Activated T-helper 1 cell treated with anti-CD3 and anti-CD28 coated beads, Interleukin-2, amount 50 U/mL, for 16 hours (primary cell): ENCODE results near the gene TSHZ2.

Experiments used
- DNase-seq, 2 donors: peaks; one replicate each; pipeline ENCODE4 v3.0.0-alpha.2; 2020; ENCODE audit warnings: low read depth in 1 of 2, low spot score in 1 of 2

Gene TSHZ2

GRCh38 chr20:53124075-53124551 lies 152.0 kb downstream of the TSHZ2 start:
- DNase-seq = no peak

- DNase-seq = no peak
These were observed 152.6 kb downstream of the TSHZ2 start for GRCh38 chr20:53124803-53125202.

- no peak for DNase-seq
These were observed 154.0 kb downstream of the TSHZ2 start for GRCh38 chr20:53126185-53126584.

GRCh38 chr20:53127027-53127426 lies 154.9 kb downstream of the TSHZ2 start:
- no peak for DNase-seq

DNA sequence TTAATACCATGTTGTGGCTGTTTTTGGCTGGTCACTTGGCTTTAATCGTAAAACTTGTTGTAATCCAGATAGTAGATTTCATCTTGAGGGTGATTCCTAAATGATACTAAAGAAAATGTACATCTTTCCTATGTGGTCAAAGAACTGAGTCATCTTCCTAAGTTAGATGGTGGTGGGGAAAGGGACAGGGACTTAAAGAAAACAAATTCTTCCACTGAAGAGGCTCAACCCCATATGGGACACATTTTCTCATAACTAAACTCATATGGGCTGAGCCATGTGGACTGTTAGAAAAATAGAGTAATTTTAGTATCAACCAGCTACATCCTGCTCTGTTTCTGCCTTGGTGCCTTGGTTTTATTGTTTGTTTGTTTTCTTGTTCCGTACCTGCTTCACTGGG lies 155.8 kb downstream of the TSHZ2 start:
- DNase-seq = no peak

- no peak for DNase-seq
These were observed 157.4 kb downstream of the TSHZ2 start for GRCh38 chr20:53129563-53129962.

- no peak for DNase-seq
These were observed 158.6 kb downstream of the TSHZ2 start for GRCh38 chr20:53130795-53131194.

- DNase-seq = no peak
These were observed 161.0 kb downstream of the TSHZ2 start for GRCh38 chr20:53133125-53133524.

DNA sequence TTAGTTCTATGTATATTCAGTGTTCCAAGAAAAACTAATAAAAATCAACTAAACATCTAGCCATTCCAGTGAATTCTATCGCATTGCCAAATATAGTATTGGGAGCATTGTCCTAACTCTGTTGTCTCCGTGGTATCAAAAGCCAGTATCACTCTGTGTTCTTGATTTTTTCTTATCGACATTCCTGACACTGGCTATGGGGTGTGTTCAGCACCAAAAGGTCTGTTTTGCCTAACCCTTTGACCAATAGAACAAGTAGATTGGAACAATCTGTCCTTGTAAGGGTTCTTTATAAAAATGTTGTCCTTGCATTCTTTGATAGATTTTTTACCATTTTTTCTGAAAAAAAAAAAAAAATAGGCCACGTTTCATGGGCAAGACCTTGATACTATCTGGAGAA lies 161.5 kb downstream of the TSHZ2 start:
- no peak for DNase-seq

GRCh38 chr20:53136473-53136872 lies 164.3 kb downstream of the TSHZ2 start:
- DNase-seq = no peak

DNA sequence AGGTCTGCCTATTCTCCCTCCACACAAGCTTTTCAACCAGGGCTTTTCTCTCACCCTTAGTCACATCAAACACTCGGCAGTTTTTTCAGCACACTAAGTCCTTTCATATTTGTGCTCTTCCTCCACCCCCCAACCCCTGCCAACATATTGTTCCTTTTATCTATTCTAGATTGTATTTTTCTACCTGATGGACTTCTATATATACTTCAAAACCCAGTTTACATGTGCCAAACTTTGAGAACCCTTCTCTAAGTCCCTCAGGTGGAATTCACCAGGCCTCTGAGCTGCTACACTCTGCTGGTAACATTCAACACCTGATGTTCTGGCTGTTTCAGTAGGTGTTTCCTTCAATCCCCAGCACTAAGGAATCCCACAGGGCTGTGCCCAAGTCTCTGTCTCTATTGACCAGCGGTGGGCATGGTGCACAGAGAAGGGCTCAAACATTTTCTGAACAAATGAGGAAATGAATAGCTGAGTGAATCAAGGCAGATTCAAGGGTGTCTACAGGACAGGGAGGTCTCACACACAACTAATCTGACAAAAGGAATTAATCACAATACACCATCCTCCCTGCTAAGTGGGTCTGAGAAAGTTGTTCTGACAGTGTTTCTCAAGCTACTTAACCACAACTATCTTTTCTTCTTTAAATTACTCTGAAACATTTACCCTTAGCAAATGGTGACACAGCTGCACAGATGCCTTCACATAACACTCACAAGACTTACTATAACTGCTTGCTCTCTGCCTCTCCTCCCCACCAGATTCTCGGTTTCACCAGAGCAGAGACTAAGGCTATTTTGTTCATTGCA lies 166.5 kb downstream of the TSHZ2 start:
- no peak for DNase-seq

DNA sequence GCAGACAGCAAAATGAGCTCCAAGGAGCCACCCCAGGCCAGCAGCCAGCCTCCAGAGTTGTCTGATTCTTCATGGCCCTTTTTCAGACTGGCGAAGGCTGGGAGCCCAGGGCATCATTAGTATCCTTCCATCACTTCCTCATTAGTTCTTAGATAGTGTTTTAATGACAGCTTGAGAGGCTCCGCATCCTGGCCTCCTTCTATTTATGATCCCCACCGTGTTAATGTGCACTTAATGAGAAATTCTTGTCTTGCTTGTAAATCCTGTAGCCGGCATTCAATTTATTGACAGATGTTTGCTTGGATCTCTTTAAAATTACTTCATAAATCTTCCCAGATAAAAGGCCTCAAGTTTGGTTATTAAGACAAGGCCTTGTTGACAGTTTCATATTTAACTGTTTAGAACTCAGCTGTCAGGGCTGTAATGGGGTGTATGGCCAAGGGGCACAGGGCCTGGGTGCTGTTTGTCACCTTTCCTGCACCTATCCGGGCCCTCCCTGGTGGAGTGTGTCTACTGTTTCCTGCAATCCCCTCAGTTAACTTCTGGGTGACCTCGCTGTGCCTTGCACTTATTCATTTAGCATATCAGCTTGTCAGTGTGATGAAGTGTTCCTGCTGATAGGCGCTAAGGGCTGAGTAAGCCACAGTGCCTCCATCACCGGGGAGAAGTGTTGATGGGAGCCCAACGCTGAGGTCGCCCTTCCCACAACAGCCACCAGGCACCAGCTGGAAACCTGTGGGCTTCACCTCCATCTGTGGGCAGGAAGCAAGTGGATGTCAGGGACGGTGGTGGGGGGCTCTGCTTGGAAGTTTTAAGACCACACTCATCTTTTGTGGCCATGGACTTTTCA lies 169.3 kb downstream of the TSHZ2 start:
- no peak for DNase-seq

- DNase-seq = no peak
These were observed 170.3 kb downstream of the TSHZ2 start for GRCh38 chr20:53142225-53143127.

DNA sequence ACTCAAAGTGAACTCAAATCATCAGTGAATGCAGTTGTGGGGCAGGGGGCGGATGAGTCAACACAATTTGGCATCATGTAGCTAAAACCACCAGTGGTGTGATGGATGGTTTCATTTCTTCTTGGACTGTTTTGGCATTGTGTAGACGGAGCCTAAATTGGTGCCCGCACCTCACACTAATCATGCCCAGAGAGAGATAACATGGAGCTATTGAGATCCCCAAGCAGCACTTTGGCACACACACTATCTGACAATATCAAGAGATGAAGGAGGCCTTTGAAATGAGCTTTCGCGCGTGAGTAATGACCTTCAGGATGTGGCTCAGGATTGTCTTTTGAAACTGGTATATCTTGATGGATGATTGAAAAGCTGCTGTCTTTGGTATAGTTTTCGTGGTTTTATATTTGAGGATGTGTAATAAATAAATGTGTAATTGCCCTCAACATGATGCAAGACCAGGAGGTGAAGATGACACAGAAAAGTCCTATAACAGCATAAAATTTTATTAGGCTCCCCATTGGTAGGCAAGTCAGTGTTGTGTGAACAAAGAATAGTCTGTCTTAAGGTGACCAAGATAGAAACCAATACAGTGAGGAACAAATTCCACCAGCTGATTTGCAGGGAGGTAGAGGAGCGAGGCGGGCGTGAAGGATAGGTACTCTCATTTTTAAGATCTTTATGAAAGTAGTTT lies 174.2 kb downstream of the TSHZ2 start:
- no peak for DNase-seq

DNA sequence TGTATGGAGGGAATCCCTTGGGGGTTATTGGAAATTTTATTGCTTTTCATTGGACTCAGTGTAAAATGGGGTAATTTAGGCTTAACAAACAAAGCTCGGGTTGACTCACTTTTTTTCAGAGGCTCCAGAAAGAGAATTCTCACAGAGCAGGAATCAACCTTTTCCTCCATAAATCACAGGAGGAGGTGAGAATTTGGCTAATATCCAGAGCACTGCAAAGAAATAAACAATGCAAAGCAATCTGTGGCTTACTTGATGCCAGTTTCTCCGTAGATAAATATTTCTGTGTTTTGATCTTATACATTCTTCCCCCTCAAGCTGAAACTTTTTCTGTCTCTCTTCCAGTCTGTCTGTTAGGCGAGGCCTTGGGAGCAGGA lies 176.6 kb downstream of the TSHZ2 start:
- DNase-seq = no peak

- DNase-seq = no peak
These were observed 177.2 kb downstream of the TSHZ2 start for GRCh38 chr20:53149148-53149889.

DNA sequence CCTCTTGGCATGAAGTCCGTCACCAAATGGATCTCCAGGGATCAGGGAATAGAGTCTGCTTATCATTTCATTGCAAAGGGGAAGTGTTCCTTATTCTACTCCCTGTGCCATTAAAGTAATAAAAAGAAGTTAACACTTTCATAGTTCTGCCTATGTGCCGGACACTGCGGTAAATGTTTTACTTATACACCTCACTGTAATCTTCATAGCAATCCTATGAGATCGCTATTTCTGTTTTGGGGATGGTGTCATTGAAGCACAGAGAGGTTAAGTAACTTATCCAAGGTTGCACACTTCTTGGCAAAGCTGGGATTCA lies 177.7 kb downstream of the TSHZ2 start:
- DNase-seq = no peak

DNA sequence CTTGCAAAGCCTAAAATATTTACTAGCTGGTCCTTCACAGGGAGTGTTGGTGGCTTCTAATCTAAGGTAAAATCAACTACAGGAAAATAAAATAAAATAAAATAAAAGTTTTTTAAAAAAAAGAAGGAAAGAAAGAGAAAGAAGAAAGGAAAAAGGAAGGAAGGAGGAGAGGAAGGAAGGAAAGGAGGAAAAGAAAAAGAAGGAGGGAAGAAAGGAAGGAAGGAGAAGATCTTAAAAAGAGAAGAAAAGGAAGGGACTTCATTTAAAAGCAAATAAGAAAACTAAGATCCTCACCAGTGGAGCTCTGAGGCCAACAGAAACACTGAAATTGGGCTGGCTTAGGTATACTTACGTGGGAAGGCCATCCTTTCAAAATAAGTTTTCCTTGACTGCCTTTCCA lies 178.4 kb downstream of the TSHZ2 start:
- DNase-seq = no peak

DNA sequence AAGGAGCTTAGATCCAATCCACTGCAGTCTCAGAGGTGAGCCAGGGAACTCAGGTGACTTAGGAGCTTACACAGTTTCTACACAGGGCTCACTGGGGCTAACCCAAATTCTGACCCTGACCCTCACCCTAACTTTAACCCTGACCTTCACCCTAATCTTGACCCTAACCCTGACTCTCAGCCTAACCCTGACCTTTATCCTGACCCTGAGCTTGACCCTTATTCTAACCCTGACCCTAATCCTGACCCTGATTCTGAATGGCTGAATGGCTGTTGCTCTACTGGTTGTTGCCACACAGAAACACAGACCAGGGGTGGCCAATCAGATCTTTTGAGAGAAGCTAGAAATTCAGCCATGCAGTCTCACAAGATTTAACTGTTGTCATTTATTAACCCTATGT lies 180.1 kb downstream of the TSHZ2 start:
- no peak for DNase-seq

DNA sequence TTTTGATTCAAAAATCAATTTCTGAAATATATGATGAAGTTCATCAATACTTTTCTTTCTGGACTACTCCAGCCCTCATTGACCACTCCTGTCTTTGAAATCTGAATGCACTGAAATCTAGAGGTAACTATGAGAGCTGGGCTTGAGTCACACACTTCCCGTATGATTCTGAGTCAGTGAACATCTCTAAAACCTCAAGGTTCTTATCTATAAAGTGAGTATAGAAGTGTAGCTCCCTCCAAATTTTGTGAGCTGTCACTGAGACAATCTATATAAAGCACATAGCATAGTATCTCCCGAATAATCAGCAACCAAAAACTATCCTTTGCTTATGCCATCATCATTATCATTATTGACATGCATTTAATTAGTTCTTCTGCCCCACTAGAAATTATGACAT lies 182.4 kb downstream of the TSHZ2 start:
- no peak for DNase-seq
